Stimulated activated CD8-positive, alpha-beta memory T cell treated with anti-CD3 and anti-CD28 coated beads, Interleukin-15, amount 100 ng/mL, for 1 hour (primary cell): Measurements from ENCODE around the gene KCNG1.
"Not testable (repeated sequence)": the region's sequence is repeated elsewhere in the genome, so short reads cannot be mapped to it uniquely, and the experiment has no call there.

Source experiments
- DNase-seq: peaks from one replicate; pipeline ENCODE4 v3.0.0-alpha.2; 2020; ENCODE audit warnings: low read depth

Gene KCNG1

DNA sequence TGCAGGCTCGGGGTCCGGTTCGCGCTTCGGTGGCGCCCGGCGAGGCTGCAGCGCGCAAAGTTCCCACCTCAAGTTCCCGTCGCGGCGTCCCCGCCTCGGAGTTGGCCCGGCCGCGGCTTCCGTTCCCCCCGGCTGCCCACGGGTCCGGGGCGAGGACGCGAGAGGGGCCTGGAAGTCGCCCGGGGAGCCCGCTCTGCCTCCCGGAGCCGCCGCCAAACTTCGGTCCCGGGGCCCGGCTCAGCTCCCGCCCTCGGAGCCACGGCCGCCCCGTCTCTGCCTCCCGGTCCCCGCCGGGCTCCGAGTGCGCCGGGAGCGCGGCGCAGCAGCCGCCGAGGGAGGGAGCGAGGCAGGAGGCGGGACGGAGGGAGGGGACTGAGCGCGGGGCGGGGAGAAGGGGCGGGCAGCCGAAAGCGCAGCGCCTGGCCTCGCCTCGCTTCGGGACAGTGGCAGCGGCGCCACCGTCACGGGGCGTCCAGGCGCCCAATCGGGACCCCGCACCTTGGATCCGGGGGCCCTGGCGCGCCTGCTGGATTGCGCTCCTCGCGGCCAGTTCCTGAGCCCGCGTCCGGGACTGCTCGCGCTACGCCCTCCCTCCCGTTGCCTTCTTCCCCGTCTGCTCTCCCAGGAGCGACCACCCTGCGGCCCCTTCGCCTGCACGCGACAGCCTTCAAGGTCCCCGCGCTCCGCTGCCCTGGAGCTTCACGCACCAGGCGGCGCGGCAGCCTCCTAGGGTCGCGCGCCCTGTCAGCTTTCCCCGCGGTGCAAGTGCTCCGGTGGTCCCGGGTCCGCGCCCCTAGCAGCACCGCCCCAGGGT lies at the start of gene KCNG1:
KCNG1 (minus strand) TSS at position 305 of the 814 bp plus-strand sequence. CDS start 12,769 bp downstream, outside the sequence.
- no peak for DNase-seq

- DNase-seq = no peak
Observed at GRCh38 chr20:51070621-51071020, 47.7 kb upstream of the KCNG1 start.

- DNase-seq = no peak
Observed at GRCh38 chr20:51067792-51068191, 44.9 kb upstream of the KCNG1 start.

- DNase-seq = no peak
Observed at GRCh38 chr20:51065615-51066014, 42.7 kb upstream of the KCNG1 start.

DNA sequence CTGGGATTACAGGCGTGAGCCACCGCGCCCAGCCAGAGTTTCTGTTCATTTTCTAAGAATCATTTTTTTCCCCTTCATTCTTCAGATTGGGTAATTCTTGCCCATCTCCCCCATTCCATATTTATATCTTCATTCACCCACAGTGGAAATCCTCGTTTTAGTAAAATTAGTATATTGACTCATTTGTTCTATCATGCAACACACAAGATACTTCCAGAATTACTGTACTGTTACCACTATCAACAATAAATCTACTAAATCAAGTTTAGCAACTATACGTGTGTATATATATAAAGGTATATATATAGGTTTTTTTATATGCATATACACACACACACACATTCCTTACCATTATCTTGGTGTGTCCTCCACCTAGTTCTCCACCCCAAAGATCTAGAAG lies 41.2 kb upstream of the KCNG1 start:
- no peak for DNase-seq

DNA sequence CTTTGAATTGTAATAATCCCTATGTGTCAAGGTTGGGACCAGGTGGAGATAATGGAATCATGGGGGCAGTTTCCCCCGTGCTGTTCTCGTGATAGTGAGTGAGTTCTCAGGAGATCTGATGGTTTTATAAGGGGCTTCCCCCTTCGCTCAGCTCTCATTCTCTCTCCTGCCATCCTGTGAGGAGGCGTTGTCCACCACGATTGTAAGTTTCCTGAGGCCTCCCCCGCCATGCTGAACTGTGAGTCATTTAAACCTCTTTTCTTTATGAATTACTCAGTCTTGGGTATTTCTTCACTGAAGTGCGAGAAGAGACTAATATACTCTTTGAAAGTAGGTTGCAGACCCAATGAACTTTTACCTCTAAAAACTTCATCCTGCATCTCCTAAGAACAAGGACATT lies 39.2 kb upstream of the KCNG1 start:
- DNase-seq = no peak

DNA sequence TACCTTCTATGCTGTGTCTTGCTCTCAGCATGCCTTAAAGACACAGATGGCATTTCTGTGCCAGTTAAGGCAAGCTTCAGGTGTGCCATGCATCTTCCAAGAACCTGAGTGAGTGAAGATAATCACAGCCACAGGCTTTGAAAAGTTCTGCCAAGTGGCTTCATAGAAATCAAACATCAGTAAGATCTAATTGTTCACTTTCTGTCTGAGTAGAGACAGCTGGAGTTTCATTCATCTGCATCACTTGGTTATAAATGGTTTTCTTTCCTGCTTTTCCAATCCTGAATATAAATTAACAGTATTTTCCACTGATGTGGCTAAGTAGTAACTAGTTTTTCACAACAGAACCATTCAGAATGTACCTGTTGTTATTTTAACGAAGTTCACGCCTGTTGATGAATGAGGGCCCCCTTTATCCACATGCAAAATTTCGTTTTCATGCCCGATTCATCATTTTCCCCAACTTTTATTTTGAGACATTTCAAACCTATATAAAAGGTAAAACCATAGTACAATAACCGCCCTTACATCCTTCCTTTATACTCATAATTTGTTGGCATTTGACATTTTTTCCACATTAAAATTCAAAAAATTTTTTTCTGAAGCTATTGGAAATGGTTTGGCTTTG lies 38.6 kb upstream of the KCNG1 start:
- no peak for DNase-seq

DNA sequence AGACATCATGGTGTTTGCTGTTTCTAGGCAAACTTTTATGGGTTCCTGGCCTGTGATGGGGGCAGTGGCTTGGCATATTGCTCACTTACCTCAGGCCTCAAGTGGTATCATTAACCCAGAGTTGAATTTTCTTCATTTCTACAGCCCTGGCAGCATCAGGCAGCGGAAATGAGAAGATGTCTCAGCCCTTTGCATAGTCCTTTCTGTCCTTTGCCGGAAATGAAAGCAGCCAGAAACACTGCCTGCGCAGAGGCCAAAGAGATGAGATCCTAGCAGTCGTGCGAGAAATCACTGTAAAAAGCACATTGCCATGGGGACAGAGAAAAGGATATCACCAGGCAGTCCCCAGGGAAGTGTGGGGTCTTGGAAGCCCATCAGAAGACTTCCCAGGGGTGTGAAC lies 37.4 kb upstream of the KCNG1 start:
- no peak for DNase-seq

DNA sequence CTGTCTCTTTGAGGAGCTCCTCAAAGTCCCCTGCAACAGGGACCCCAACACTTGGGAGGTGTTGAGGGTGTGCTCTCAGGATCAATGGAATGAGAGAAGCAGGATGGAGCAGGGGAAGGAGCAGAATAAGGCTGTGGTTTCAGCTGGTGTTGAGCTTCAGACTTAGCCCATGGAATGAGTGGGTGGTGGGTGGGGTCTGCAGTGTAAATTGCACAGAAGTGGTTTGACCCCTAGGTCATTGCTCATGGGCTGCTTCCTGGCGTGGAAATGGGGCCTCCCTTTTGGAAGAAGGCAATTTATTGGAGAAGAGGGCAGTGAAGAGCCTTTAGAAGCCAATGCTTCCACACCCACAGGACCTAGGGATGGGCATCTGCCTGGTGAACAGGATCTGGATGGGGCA lies 37.0 kb upstream of the KCNG1 start:
- no peak for DNase-seq

DNA sequence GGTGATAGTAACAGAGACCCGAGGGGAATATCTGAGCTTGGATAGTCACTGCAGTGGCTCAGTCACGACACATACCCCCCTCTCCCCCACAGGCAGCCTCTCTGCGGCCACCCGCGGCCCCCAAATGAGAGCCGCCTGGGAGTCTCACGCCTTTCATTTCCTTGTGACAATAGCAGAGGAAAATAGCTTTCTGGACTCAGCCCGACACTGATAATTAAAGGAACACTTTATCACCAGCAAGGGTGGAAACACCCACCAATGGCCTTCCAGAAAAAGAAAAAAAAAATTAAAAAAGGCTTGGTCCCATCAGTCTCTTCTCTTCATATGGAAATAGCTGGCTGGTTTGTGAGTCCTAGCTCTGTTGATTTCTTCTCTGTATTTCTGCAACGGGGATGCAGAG lies 35.1 kb upstream of the KCNG1 start:
- DNase-seq = no peak

GRCh38 chr20:51054233-51054632 lies 31.3 kb upstream of the KCNG1 start:
- no peak for DNase-seq

- DNase-seq = no peak
Observed at GRCh38 chr20:51050531-51051075, 27.7 kb upstream of the KCNG1 start.

GRCh38 chr20:51046021-51046985 lies 23.4 kb upstream of the KCNG1 start:
- no peak for DNase-seq

GRCh38 chr20:51045492-51045891 lies 22.6 kb upstream of the KCNG1 start:
- DNase-seq = not testable (repeated sequence)

GRCh38 chr20:51044796-51045195 lies 21.9 kb upstream of the KCNG1 start:
- DNase-seq = no peak

- DNase-seq = no peak
Observed at GRCh38 chr20:51043811-51044210, 20.9 kb upstream of the KCNG1 start.

GRCh38 chr20:51042657-51043247 lies 19.8 kb upstream of the KCNG1 start:
- DNase-seq = no peak

GRCh38 chr20:51042064-51042463 lies 19.2 kb upstream of the KCNG1 start:
- DNase-seq = no peak

- DNase-seq = no peak
Observed at GRCh38 chr20:51037532-51038115, 14.7 kb upstream of the KCNG1 start.

DNA sequence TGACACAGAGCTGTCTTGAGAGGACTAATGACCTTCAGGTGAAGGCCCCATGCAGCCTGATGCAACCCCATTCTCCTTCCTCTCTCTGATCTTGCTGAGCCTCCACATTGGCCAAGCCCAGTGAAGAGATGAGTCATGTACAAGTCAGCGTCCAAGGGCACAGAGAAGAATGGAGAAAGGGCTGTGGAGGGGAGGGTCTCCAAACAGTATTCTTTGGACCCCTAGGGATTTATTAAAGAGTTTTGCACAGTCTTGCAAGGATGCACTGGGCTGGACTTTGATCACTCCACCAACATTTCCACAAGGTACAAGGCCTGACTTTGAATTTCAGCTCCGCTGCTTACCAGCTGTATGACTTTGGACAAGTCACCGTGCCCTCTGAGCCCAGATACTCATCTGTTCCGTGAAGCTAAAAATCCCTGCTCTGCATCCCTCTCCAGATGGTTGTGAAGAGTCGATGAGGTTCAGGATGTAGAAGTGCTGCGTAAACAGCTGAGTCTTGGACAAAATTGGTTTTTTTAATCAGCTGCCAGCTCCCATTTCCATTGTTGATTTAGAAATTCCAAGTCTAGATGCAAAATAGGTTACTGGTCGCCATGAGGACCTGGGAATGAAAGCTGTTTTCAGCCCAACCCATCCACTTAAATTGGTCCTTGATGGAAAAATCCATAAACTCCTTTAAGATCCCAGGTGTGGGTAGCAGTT lies 14.1 kb upstream of the KCNG1 start:
- DNase-seq = no peak

GRCh38 chr20:51036226-51036625 lies 13.3 kb upstream of the KCNG1 start:
- no peak for DNase-seq
